ENCODE results near the gene VDR. TPM values are rescaled to one million over a fixed set of nuclear protein-coding genes. Genes with fewer than 3 reads are reported as not detected.

VDR gene
- total and polyA plus RNA-seq, 2 experiments from 2014 or later, result not detected

DNA sequence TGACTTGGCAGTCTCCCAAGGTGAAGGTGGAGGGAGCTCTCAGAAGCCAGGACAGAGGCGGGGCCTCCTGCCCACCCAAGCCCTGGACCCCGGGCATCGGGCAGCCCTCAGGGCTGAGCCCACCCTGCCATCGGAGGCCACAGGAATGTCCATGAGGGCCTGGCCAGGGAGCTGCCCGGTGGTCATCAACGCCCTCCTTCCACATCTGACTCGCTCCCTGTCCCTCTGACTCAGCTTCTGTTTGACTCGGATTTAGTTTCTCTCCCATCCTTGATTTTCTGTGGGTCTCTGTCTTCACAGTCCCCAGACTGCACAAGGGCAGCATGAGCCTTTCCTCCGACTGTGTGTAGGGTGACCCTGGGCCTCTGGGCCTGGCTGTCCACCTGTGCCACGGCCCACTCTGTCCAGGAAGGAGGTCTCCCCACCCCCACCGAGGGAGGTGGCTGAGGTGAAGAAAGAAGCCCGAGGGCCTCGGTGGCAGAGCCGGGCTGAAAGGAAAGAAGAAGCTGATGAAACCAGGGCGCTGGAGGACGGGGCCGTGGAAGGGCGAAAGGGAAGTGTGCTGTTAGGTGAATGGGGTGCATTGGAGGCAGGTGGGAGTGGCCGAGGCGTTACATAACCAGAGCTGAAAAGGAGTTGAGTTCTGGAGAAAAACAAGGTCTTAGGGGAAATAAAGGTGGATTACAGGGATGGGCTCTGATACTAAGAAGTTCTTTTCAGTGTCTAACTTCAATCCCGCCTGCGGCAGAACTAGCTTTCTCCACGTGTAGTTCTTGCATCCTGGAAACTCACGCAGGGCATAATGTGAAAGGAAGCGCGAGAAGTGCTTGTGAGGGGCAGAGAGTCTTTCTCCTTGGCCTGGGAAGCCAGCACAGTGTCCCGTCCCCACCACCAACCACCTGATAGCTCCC lies 41.9 kb upstream of the VDR start:
- DNase-seq (ENCODE audit: low read depth in 1 of 2, low spot score in 1 of 2), result no peak
- Histone ChIP-seq H3K4me1 (ENCODE audit: low read depth) (no peaks in the 10 kb centered on the region), H3K36me3 (no peaks in the 10 kb centered on the region), H3K27me3 (peaks cover 4% of the 10 kb centered on the region), H3K27ac (no peak overlapping the region), H3K9me3 (ENCODE audit: low read depth) (no peaks in the 10 kb centered on the region), H3K4me3 (no peak overlapping the region)
- no peak for TF ChIP-seq CTCF (IDR thresholded peaks at IDR 0.05; ENCODE audit: low read depth, low read length)

DNA sequence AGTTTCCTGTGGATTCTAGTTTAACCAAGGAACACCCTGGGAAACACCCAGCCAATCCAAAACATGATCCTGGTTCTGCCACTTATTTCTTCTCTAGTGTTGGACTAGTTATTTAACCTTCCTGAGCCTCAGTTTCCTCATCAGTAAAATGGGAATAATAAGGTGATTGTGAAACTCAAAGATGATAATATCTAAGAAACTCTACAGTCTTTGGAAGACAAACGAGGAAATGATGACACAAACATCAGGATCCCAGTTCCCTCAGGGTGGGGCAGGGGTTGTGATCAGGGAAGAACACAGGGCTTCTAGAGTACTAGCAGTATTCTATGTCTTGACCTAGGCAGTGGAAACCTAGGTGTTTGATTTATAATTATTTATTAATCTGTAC lies 40.5 kb upstream of the VDR start:
- DNase-seq (ENCODE audit: low read depth in 1 of 2, low spot score in 1 of 2), result no peak
- no peaks in the 10 kb centered on the region for H3K9me3 ChIP-seq (ENCODE audit: low read depth)
- no peak overlapping the region for H3K4me3 ChIP-seq
- TF ChIP-seq CTCF (IDR thresholded peaks at IDR 0.05; ENCODE audit: low read depth, low read length), result no peak
- no peaks in the 10 kb centered on the region for H3K4me1 ChIP-seq (ENCODE audit: low read depth)
- H3K36me3 ChIP-seq, result no peaks in the 10 kb centered on the region
- H3K27me3 ChIP-seq, result no peaks in the 10 kb centered on the region
- H3K27ac ChIP-seq, result no peak overlapping the region

DNA sequence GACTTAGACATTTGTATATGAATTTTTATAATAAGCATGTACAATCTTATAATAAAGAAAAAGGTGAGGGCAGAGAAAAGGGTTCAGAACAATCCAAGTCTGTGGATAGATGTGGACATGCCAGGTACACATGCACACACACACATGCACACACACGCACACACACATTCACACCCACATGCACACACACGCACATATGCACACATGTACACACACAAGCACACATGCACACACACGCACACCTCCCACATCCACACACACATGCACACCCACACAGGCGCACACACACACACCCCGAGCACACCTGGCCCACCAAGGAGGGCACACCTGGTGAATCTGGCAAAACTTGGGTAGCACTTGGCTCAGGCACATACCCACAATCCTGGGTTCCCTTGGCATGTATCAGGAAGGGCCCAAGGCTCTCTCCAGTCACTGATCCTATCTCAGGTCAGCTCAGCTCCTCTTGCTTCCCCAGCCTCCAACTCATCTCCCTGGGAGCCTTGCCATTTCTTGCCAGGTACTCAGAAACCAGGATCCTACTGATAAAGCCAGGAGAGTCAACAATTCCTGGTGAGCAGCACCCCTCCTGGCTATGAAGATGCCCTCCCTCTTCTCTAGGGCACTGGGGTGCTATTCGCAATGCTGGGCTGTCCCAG lies 40.0 kb upstream of the VDR start:
- Histone ChIP-seq H3K27ac (no peak overlapping the region), H3K4me1 (ENCODE audit: low read depth) (no peaks in the 10 kb centered on the region), H3K36me3 (no peaks in the 10 kb centered on the region), H3K27me3 (no peaks in the 10 kb centered on the region), H3K9me3 (ENCODE audit: low read depth) (no peaks in the 10 kb centered on the region), H3K4me3 (no peak overlapping the region)
- no peak for TF ChIP-seq CTCF (IDR thresholded peaks at IDR 0.05; ENCODE audit: low read depth, low read length)
- no peak for DNase-seq (ENCODE audit: low read depth in 1 of 2, low spot score in 1 of 2)

- H3K27me3 ChIP-seq, result no peaks in the 10 kb centered on the region
Observed at GRCh38 chr12:47943623-47944340, 39.0 kb upstream of the VDR start.

More at GRCh38 chr12:47943623-47944340, 39.0 kb upstream of the VDR start:
- DNase-seq (ENCODE audit: low read depth in 1 of 2, low spot score in 1 of 2), result no peak
- H3K36me3 ChIP-seq, result no peaks in the 10 kb centered on the region
- H3K27ac ChIP-seq, result no peak overlapping the region
- no peak overlapping the region for H3K4me3 ChIP-seq
- peaks cover 5% of the 10 kb centered on the region for H3K4me1 ChIP-seq (ENCODE audit: low read depth)
- TF ChIP-seq CTCF (IDR thresholded peaks at IDR 0.05; ENCODE audit: low read depth, low read length), result no peak
- H3K9me3 ChIP-seq (ENCODE audit: low read depth), result no peaks in the 10 kb centered on the region
